ENCODE measurements around the gene EPM2A. TPM values are rescaled to one million over a fixed set of nuclear protein-coding genes. Genes with fewer than 3 reads are reported as not detected.

EPM2A gene
- polyA plus RNA-seq, 1 donor from 2014 or later, result 15.4 TPM

GRCh38 chr6:145660676-145661075 lies 74.6 kb downstream of the EPM2A start:
- TF ChIP-seq SMC3 (conservative IDR thresholded peaks at IDR 0.05; ENCODE audit: poor library complexity) (no peak), CTCF (IDR thresholded peaks at IDR 0.05; ENCODE audit: poor library complexity, severe bottlenecking) (no peak), RAD21 (conservative IDR thresholded peaks at IDR 0.05) (no peak), TAF1 (IDR thresholded peaks at IDR 0.05; ENCODE audit: low read depth) (no peak), MXI1 (conservative IDR thresholded peaks at IDR 0.05; ENCODE audit: poor library complexity, severe bottlenecking) (no peak), REST (IDR thresholded peaks at IDR 0.05; ENCODE audit: borderline replicate concordance) (no peak), EP300 (conservative IDR thresholded peaks at IDR 0.05; ENCODE audit: poor library complexity, severe bottlenecking) (no peak), POLR2AphosphoS5 (IDR thresholded peaks at IDR 0.05) (no peak), EZH2 (IDR thresholded peaks at IDR 0.05; ENCODE audit: borderline replicate concordance, insufficient read depth, low read length, poor library complexity, severe bottlenecking) (no peak)
- no peaks in the 10 kb centered on the region for H3K27me3 ChIP-seq (ENCODE audit: insufficient read depth, low read depth, low read length)
- no peak overlapping the region for H3K27ac ChIP-seq (ENCODE audit: low read length)

GRCh38 chr6:145656128-145656527 lies 79.2 kb downstream of the EPM2A start:
- H3K36me3 ChIP-seq (ENCODE audit: insufficient read depth, low read length), result no peaks in the 10 kb centered on the region
- no peaks in the 10 kb centered on the region for H3K79me2 ChIP-seq (replicated peaks; ENCODE audit: insufficient read depth, low read length)
- H3K4me3 ChIP-seq (ENCODE audit: low read length), result no peak overlapping the region
- no peaks in the 10 kb centered on the region for H3K9me2 ChIP-seq (ENCODE audit: insufficient read depth, low read length)
- TF ChIP-seq RAD21 (conservative IDR thresholded peaks at IDR 0.05) (no peak), REST (IDR thresholded peaks at IDR 0.05; ENCODE audit: borderline replicate concordance) (no peak), TAF1 (IDR thresholded peaks at IDR 0.05; ENCODE audit: low read depth) (no peak), POLR2AphosphoS5 (IDR thresholded peaks at IDR 0.05) (no peak), MXI1 (conservative IDR thresholded peaks at IDR 0.05; ENCODE audit: poor library complexity, severe bottlenecking) (no peak), CTCF (IDR thresholded peaks at IDR 0.05; ENCODE audit: poor library complexity, severe bottlenecking) (no peak), SMC3 (conservative IDR thresholded peaks at IDR 0.05; ENCODE audit: poor library complexity) (no peak), EP300 (conservative IDR thresholded peaks at IDR 0.05; ENCODE audit: poor library complexity, severe bottlenecking) (no peak), EZH2 (IDR thresholded peaks at IDR 0.05; ENCODE audit: borderline replicate concordance, insufficient read depth, low read length, poor library complexity, severe bottlenecking) (no peak)
- no peaks in the 10 kb centered on the region for H3K9me3 ChIP-seq (ENCODE audit: low read length)
- H3K27me3 ChIP-seq (ENCODE audit: insufficient read depth, low read depth, low read length), result no peaks in the 10 kb centered on the region
- H3K27ac ChIP-seq (ENCODE audit: low read length), result no peak overlapping the region
- H4K20me1 ChIP-seq (ENCODE audit: insufficient read depth), result no peaks in the 10 kb centered on the region
- no peak overlapping the region for H3K9ac ChIP-seq (ENCODE audit: low read length)
- no peak overlapping the region for H3K4me2 ChIP-seq (ENCODE audit: low read length)
- no peaks in the 10 kb centered on the region for H3F3A ChIP-seq (ENCODE audit: insufficient read depth, low read length, poor library complexity, severe bottlenecking)
- no peak overlapping the region for H2AFZ ChIP-seq (ENCODE audit: low read depth, low read length)

More at GRCh38 chr6:145660676-145661075, 74.6 kb downstream of the EPM2A start:
- no peaks in the 10 kb centered on the region for H4K20me1 ChIP-seq (ENCODE audit: insufficient read depth)
- no peaks in the 10 kb centered on the region for H3F3A ChIP-seq (ENCODE audit: insufficient read depth, low read length, poor library complexity, severe bottlenecking)
- no peaks in the 10 kb centered on the region for H3K9me2 ChIP-seq (ENCODE audit: insufficient read depth, low read length)
- no peak overlapping the region for H3K9ac ChIP-seq (ENCODE audit: low read length)
- no peak overlapping the region for H3K4me3 ChIP-seq (ENCODE audit: low read length)
- no peaks in the 10 kb centered on the region for H3K79me2 ChIP-seq (replicated peaks; ENCODE audit: insufficient read depth, low read length)
- no peak overlapping the region for H2AFZ ChIP-seq (ENCODE audit: low read depth, low read length)
- no peak overlapping the region for H3K4me2 ChIP-seq (ENCODE audit: low read length)
- no peaks in the 10 kb centered on the region for H3K9me3 ChIP-seq (ENCODE audit: low read length)
- no peaks in the 10 kb centered on the region for H3K36me3 ChIP-seq (ENCODE audit: insufficient read depth, low read length)
